Hepatocyte (in vitro differentiated cells): ENCODE measurements around the gene ZNF20. TPM values are rescaled to one million over a fixed set of nuclear protein-coding genes. Genes with fewer than 3 reads are reported as not detected.
"Not testable (repeated sequence)": the region's sequence is repeated elsewhere in the genome, so short reads cannot be mapped to it uniquely, and the experiment has no call there.

ENCODE experiments used
- DNase-seq: peaks from one replicate; pipeline ENCODE4 v3.0.0-alpha.2; 2016; ENCODE audit warnings: low spot score
- H2AFZ ChIP-seq: fragments of 200-600 bp; sonication (generic); 2 replicates; pipeline ENCODE4 v1.6.0; 2016; ENCODE audit warnings: antibody characterized with exemption, mild to moderate bottlenecking
- H3K27ac ChIP-seq: fragments of 200-600 bp; sonication (generic); 2 replicates; pipeline ENCODE4 v1.5.1; 2016; ENCODE audit warnings: mild to moderate bottlenecking
- H3K27me3 ChIP-seq: fragments of 200-600 bp; sonication (generic); 2 replicates; pipeline ENCODE4 v1.6.1; 2016
- H3K36me3 ChIP-seq: fragments of 200-600 bp; sonication (generic); replicated peaks from 2 replicates; pipeline ENCODE4 v1.5.1; 2016; ENCODE audit warnings: low read depth; ENCODE audit not compliant: insufficient read depth
- H3K4me1 ChIP-seq: fragments of 200-600 bp; sonication (generic); 2 replicates; pipeline ENCODE4 v1.5.1; 2016; ENCODE audit warnings: mild to moderate bottlenecking, moderate library complexity; ENCODE audit not compliant: insufficient read depth
- H3K4me2 ChIP-seq: fragments of 200-600 bp; sonication (generic); 2 replicates; pipeline ENCODE4 v1.6.0; 2016
- H3K4me3 ChIP-seq: fragments of 200-600 bp; sonication (generic); 2 replicates; pipeline ENCODE4 v1.5.1; 2016; ENCODE audit warnings: mild to moderate bottlenecking
- H3K79me2 ChIP-seq: fragments of 200-600 bp; sonication (generic); 2 replicates; pipeline ENCODE4 v1.6.0; 2017; ENCODE audit warnings: mild to moderate bottlenecking
- H3K9me2 ChIP-seq: fragments of 200-600 bp; sonication (generic); replicated peaks from 2 replicates; pipeline ENCODE4 v1.6.0; 2017; ENCODE audit warnings: mild to moderate bottlenecking; ENCODE audit not compliant: insufficient read depth
- H3K9me3 ChIP-seq: fragments of 200-600 bp; sonication (generic); 2 replicates; pipeline ENCODE4 v1.5.1; 2016; ENCODE audit warnings: low read depth, mild to moderate bottlenecking
- H4K20me1 ChIP-seq: fragments of 200-600 bp; sonication (generic); 2 replicates; pipeline ENCODE4 v1.6.0; 2016; ENCODE audit warnings: mild to moderate bottlenecking; ENCODE audit not compliant: insufficient read depth, poor library complexity, severe bottlenecking
- CTCF ChIP-seq: fragments of 200-600 bp; sonication (generic); IDR thresholded peaks from 2 replicates; pipeline ENCODE4 v1.5.1; 2016; ENCODE audit warnings: antibody characterized with exemption, mild to moderate bottlenecking; ENCODE audit not compliant: poor library complexity
- EZH2 ChIP-seq: fragments of 200-600 bp; sonication (generic); IDR thresholded peaks from 2 replicates; pipeline ENCODE4 v1.6.1; 2016; ENCODE audit warnings: antibody characterized with exemption, mild to moderate bottlenecking, borderline replicate concordance
- EZH2phosphoT487 ChIP-seq: fragments of 200-600 bp; sonication (generic); IDR thresholded peaks from one replicate; pipeline ENCODE4 v1.6.1; 2018; ENCODE audit warnings: antibody characterized with exemption, mild to moderate bottlenecking, low read depth, moderate library complexity; ENCODE audit not compliant: unreplicated experiment, severe bottlenecking
- WGBS: methylation state at CpG from one replicate; pipeline ENCODE4 v1.1.6; 2016; ENCODE audit warnings: low lambda C conversion rate; ENCODE audit errors: missing lambda C conversion rate; 5-methylcytosine and 5-hydroxymethylcytosine counted together
- polyA plus RNA-seq: library from polyadenylated mRNA; unstranded; fragments of >200 nt; fragmentation: Nextera tagmentation; extraction: Ambion mirVana; gene quantifications from 2 replicates; pipeline ENCODE4 v1.2.1, GENCODE V29; 2016
- total RNA-seq: library from RNA; depleted of rRNA; stranded (reverse); fragments of >200 nt; gene quantifications from 2 replicates; pipeline ENCODE4 v1.2.3, GENCODE V29; 2014

The ZNF20 gene
- total and polyA plus RNA-seq, 2 experiments from 2014 or later, result 1.2 to 5.3 TPM

GRCh38 chr19:12112701-12113100 lies 27.4 kb downstream of the ZNF20 start:
- DNase-seq, result no peak
- no peaks in the 10 kb centered on the region for H4K20me1 ChIP-seq
- no peak overlapping the region for H2AFZ ChIP-seq
- H3K9me3 ChIP-seq, result peaks cover 4% of the 10 kb centered on the region
- no peak for TF ChIP-seq EZH2phosphoT487
- no peak for TF ChIP-seq CTCF
- no peak for TF ChIP-seq EZH2
- H3K27ac ChIP-seq, result no peak overlapping the region
- no peak overlapping the region for H3K4me2 ChIP-seq
- WGBS, result 97% methylated on average over 8 of the region's 8 CpGs
- no peaks in the 10 kb centered on the region for H3K27me3 ChIP-seq
- no peaks in the 10 kb centered on the region for H3K9me2 ChIP-seq
- no peaks in the 10 kb centered on the region for H3K79me2 ChIP-seq
- H3K4me3 ChIP-seq, result no peak overlapping the region
- peaks cover 6% of the 10 kb centered on the region for H3K36me3 ChIP-seq
- H3K4me1 ChIP-seq, result no peaks in the 10 kb centered on the region

GRCh38 chr19:12111943-12112637 lies 28.1 kb downstream of the ZNF20 start:
- Histone ChIP-seq H2AFZ (no peak overlapping the region), H3K4me1 (no peaks in the 10 kb centered on the region), H3K9me2 (no peaks in the 10 kb centered on the region), H3K27me3 (no peaks in the 10 kb centered on the region), H3K36me3 (peaks cover 6% of the 10 kb centered on the region), H4K20me1 (no peaks in the 10 kb centered on the region), H3K4me2 (no peak overlapping the region), H3K9me3 (peaks cover 4% of the 10 kb centered on the region), H3K79me2 (no peaks in the 10 kb centered on the region), H3K27ac (no peak overlapping the region), H3K4me3 (no peak overlapping the region)
- WGBS, result 95% methylated on average over 8 of the region's 8 CpGs
- DNase-seq, result no peak
- no peak for TF ChIP-seq EZH2
- no peak for TF ChIP-seq EZH2phosphoT487
- no peak for TF ChIP-seq CTCF

GRCh38 chr19:12111176-12111575 lies 29.0 kb downstream of the ZNF20 start:
- Histone ChIP-seq H4K20me1 (no peaks in the 10 kb centered on the region), H3K79me2 (no peaks in the 10 kb centered on the region), H3K27me3 (no peaks in the 10 kb centered on the region), H3K9me2 (no peaks in the 10 kb centered on the region), H3K36me3 (peaks cover 6% of the 10 kb centered on the region), H3K4me3 (no peak overlapping the region), H3K27ac (no peak overlapping the region), H3K4me1 (no peaks in the 10 kb centered on the region), H3K4me2 (no peak overlapping the region), H2AFZ (no peak overlapping the region), H3K9me3 (peaks cover 4% of the 10 kb centered on the region)
- WGBS, result 50% methylated on average over 2 of the region's 2 CpGs
- no peak for TF ChIP-seq EZH2
- no peak for TF ChIP-seq EZH2phosphoT487
- no peak for TF ChIP-seq CTCF
- no peak for DNase-seq

- H3K27me3 ChIP-seq, H3K4me3 ChIP-seq, H3K79me2 ChIP-seq, H3K27ac ChIP-seq, H4K20me1 ChIP-seq, H2AFZ ChIP-seq, H3K9me2 ChIP-seq, H3K4me2 ChIP-seq, H3K9me3 ChIP-seq, H3K36me3 ChIP-seq, DNase-seq, H3K4me1 ChIP-seq: not testable (repeated sequence)
- 92% methylated on average over 4 of the region's 4 CpGs for WGBS
Measured at GRCh38 chr19:12103909-12104308, 36.2 kb downstream of the ZNF20 start.
